Measurements from ENCODE around the gene KCNJ9.
A peak's percentile ranks its signal among the peaks of the same experiment; 100 is the strongest.

KCNJ9 gene

GRCh38 chr1:160115545-160116282 lies 34.4 kb downstream of the KCNJ9 start, which contains the start of gene ATP1A2:
Gene ATP1A2, plus strand, starts transcription at chr1:160115759. Its CDS starts 103 bp downstream, at chr1:160115862.
- Mint-ChIP-seq H3K27ac (peak within 1 kb of the TSS; percentile 50), H3K4me1 (peaks cover 83% of the 10 kb centered on the region), H3K4me3 (peak within 1 kb of the TSS; percentile 82), H3K9me3 (no peaks in the 10 kb centered on the region), H3K27me3 (ENCODE audit: low read depth, poor library complexity) (peaks cover 13% of the 10 kb centered on the region), H3K36me3 (ENCODE audit: low read depth) (no peaks in the 10 kb centered on the region)
- peak; percentile 66 for DNase-seq
- no peak for TF ChIP-seq CTCF (IDR thresholded peaks at IDR 0.05)

GRCh38 chr1:160116283-160117147 lies 35.2 kb downstream of the KCNJ9 start:
- no peak for TF ChIP-seq CTCF (IDR thresholded peaks at IDR 0.05)
- peak overlapping the region; percentile 82 for H3K4me3 Mint-ChIP-seq
- peaks cover 80% of the 10 kb centered on the region for H3K4me1 Mint-ChIP-seq
- H3K9me3 Mint-ChIP-seq: no peaks in the 10 kb centered on the region
- no peak for DNase-seq
- no peaks in the 10 kb centered on the region for H3K36me3 Mint-ChIP-seq (ENCODE audit: low read depth)
- H3K27me3 Mint-ChIP-seq (ENCODE audit: low read depth, poor library complexity): peaks cover 9% of the 10 kb centered on the region
- H3K27ac Mint-ChIP-seq: no peak overlapping the region

- H3K36me3 Mint-ChIP-seq (ENCODE audit: low read depth): peaks cover 5% of the 10 kb centered on the region
- no peak overlapping the region for H3K27ac Mint-ChIP-seq
- H3K27me3 Mint-ChIP-seq (ENCODE audit: low read depth, poor library complexity): peaks cover 6% of the 10 kb centered on the region
- H3K9me3 Mint-ChIP-seq: no peaks in the 10 kb centered on the region
- H3K4me1 Mint-ChIP-seq: peaks cover 74% of the 10 kb centered on the region
- DNase-seq: no peak
- TF ChIP-seq CTCF (IDR thresholded peaks at IDR 0.05): no peak
- H3K4me3 Mint-ChIP-seq: peak overlapping the region; percentile 82
Measured at GRCh38 chr1:160117300-160117699, 36.0 kb downstream of the KCNJ9 start.

GRCh38 chr1:160117709-160118183 lies 36.4 kb downstream of the KCNJ9 start:
- Mint-ChIP-seq H3K9me3 (no peaks in the 10 kb centered on the region), H3K4me3 (peak overlapping the region; percentile 73), H3K27me3 (ENCODE audit: low read depth, poor library complexity) (peaks cover 6% of the 10 kb centered on the region), H3K4me1 (peaks cover 70% of the 10 kb centered on the region), H3K36me3 (ENCODE audit: low read depth) (peaks cover 5% of the 10 kb centered on the region), H3K27ac (no peak overlapping the region)
- no peak for TF ChIP-seq CTCF (IDR thresholded peaks at IDR 0.05)
- no peak for DNase-seq

GRCh38 chr1:160118928-160119327 lies 37.6 kb downstream of the KCNJ9 start:
- Mint-ChIP-seq H3K4me3 (no peak overlapping the region), H3K27me3 (ENCODE audit: low read depth, poor library complexity) (peaks cover 6% of the 10 kb centered on the region), H3K36me3 (ENCODE audit: low read depth) (peaks cover 13% of the 10 kb centered on the region), H3K27ac (no peak overlapping the region), H3K4me1 (peaks cover 58% of the 10 kb centered on the region), H3K9me3 (no peaks in the 10 kb centered on the region)
- TF ChIP-seq CTCF (IDR thresholded peaks at IDR 0.05): no peak
- DNase-seq: no peak
